HL-60 (cell line): ENCODE measurements around the gene AFTPH.

ENCODE experiments used
- GABPA ChIP-seq: IDR thresholded peaks from 2 replicates; pipeline ENCODE4 v1.6.1; 2012; ENCODE audit warnings: low read depth
- POLR2AphosphoS5 ChIP-seq: IDR thresholded peaks from 2 replicates; pipeline ENCODE4 v1.6.1; 2012; ENCODE audit warnings: low read depth
- SPI1 ChIP-seq: IDR thresholded peaks from 2 replicates; pipeline ENCODE4 v1.6.1; 2012; ENCODE audit warnings: low read depth, mild to moderate bottlenecking, borderline replicate concordance
- TF ChIP-seq, protein P1 (sequence below): IDR thresholded peaks from one replicate; pipeline ENCODE4 v1.5.1; 2011; ENCODE audit warnings: low read length, control low read depth, inconsistent platforms; ENCODE audit not compliant: insufficient read depth
- TF ChIP-seq, protein P2 (sequence below): IDR thresholded peaks from 2 replicates; pipeline ENCODE4 v1.6.1; 2012; ENCODE audit warnings: low read depth; ENCODE audit not compliant: insufficient replicate concordance

DNA sequence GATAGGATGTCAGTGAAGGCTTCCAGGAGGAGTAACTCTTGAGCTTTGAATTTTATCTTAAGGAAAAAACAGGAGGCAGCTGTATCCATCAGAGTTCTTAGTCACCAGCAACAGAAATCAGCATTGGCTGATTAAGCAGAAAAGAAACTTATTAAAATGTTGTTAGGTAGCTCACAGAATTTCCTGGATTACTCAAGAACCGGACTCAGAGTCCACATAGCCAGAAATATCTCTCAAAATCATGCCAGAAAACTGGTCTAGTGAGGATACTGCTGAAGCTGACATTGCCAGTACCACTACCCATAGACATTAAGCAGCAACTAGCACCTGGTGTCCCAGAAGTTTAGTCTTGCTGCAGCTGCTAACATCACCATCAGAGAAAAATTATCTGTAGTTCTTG, 10.1 kb upstream of the AFTPH start:
- TF ChIP-seq, protein P1, sequence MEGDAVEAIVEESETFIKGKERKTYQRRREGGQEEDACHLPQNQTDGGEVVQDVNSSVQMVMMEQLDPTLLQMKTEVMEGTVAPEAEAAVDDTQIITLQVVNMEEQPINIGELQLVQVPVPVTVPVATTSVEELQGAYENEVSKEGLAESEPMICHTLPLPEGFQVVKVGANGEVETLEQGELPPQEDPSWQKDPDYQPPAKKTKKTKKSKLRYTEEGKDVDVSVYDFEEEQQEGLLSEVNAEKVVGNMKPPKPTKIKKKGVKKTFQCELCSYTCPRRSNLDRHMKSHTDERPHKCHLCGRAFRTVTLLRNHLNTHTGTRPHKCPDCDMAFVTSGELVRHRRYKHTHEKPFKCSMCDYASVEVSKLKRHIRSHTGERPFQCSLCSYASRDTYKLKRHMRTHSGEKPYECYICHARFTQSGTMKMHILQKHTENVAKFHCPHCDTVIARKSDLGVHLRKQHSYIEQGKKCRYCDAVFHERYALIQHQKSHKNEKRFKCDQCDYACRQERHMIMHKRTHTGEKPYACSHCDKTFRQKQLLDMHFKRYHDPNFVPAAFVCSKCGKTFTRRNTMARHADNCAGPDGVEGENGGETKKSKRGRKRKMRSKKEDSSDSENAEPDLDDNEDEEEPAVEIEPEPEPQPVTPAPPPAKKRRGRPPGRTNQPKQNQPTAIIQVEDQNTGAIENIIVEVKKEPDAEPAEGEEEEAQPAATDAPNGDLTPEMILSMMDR = no peak
- TF ChIP-seq POLR2AphosphoS5 (no peak), SPI1 (no peak), GABPA (no peak)
- TF ChIP-seq, protein P2, sequence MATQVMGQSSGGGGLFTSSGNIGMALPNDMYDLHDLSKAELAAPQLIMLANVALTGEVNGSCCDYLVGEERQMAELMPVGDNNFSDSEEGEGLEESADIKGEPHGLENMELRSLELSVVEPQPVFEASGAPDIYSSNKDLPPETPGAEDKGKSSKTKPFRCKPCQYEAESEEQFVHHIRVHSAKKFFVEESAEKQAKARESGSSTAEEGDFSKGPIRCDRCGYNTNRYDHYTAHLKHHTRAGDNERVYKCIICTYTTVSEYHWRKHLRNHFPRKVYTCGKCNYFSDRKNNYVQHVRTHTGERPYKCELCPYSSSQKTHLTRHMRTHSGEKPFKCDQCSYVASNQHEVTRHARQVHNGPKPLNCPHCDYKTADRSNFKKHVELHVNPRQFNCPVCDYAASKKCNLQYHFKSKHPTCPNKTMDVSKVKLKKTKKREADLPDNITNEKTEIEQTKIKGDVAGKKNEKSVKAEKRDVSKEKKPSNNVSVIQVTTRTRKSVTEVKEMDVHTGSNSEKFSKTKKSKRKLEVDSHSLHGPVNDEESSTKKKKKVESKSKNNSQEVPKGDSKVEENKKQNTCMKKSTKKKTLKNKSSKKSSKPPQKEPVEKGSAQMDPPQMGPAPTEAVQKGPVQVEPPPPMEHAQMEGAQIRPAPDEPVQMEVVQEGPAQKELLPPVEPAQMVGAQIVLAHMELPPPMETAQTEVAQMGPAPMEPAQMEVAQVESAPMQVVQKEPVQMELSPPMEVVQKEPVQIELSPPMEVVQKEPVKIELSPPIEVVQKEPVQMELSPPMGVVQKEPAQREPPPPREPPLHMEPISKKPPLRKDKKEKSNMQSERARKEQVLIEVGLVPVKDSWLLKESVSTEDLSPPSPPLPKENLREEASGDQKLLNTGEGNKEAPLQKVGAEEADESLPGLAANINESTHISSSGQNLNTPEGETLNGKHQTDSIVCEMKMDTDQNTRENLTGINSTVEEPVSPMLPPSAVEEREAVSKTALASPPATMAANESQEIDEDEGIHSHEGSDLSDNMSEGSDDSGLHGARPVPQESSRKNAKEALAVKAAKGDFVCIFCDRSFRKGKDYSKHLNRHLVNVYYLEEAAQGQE = no peak
